HUES64 (cell line): ENCODE measurements around the gene SCYL1.
"Not testable (repeated sequence)": the region's sequence is repeated elsewhere in the genome, so short reads cannot be mapped to it uniquely, and the experiment has no call there.

Experiments used
- H3K27ac ChIP-seq: 2 replicates; pipeline ENCODE4 v1.7.0; 2013; ENCODE audit warnings: low read depth, low read length, inconsistent platforms
- H3K27me3 ChIP-seq: 2 replicates; pipeline ENCODE4 v1.6.1; 2013; ENCODE audit warnings: mild to moderate bottlenecking, low read length; ENCODE audit not compliant: insufficient read depth
- H3K36me3 ChIP-seq: 2 replicates; pipeline ENCODE4 v1.6.1; 2013; ENCODE audit warnings: mild to moderate bottlenecking, low read length; ENCODE audit not compliant: insufficient read depth
- H3K4me1 ChIP-seq: 2 replicates; pipeline ENCODE4 v1.6.1; 2013; ENCODE audit warnings: mild to moderate bottlenecking, low read length, moderate library complexity; ENCODE audit not compliant: insufficient read depth
- H3K4me3 ChIP-seq: 2 replicates; pipeline ENCODE4 v1.5.1; 2013; ENCODE audit warnings: mild to moderate bottlenecking, low read length, moderate library complexity
- H3K9ac ChIP-seq: 2 replicates; pipeline ENCODE4 v1.6.1; 2013; ENCODE audit warnings: mild to moderate bottlenecking, low read depth, low read length
- H3K9me3 ChIP-seq: 2 replicates; pipeline ENCODE4 v1.6.1; 2013; ENCODE audit warnings: low read depth, low read length; ENCODE audit not compliant: insufficient read depth
- WGBS: fragments of 150-250, 120-280 bp; methylation state at CpG from one replicate; pipeline ENCODE4 v1.1.7; 2013; ENCODE audit warnings: missing lambda C conversion rate; 5-methylcytosine and 5-hydroxymethylcytosine counted together

The SCYL1 gene

DNA sequence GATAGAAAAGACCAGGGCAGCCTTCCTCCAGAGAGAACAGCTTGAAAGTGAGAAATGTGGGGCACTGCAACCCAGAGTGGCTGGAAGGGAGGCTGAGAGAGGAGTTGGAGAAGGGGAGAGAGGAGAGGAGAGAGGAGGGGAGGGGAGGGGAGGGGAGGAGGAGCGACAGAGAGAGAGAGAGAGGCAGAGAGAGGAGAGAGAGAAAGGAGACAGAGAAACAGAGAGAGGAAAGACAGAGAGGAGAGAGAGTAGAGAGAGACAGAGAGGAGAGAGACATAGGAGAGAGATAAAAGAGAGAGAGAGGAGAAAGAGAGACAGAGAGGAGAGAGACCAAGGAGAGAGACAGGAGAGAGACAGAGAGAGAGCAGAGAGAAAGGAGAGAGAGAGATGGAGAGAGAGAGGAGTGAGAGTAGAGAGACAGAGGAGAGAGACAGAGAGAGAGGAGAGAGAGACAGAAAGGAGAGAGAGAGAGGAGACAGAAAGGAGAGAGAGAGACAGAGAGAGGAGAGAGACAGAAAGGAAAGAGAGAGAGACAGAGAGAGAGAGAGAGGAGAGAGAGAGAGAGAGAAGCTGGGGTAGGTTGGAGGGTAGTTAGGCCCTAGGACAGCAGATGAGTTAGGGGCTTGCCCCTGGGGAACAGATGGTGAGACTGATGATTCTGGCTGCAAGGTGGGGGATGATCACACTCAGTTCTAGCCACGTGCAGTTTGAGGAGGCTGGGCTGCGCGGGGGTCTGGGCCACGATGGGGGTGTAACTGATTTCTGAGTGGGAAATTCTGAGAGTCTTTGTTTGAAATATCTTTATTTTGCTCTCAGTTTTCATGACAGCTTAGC lies 8.5 kb upstream of the SCYL1 start:
- Histone ChIP-seq H3K4me1 (no peaks in the 10 kb centered on the region), H3K36me3 (no peaks in the 10 kb centered on the region), H3K9ac (no peak overlapping the region), H3K27ac (no peak overlapping the region), H3K4me3 (no peak overlapping the region), H3K9me3 (no peaks in the 10 kb centered on the region), H3K27me3 (no peaks in the 10 kb centered on the region)
- WGBS = 69% methylated on average over 5 of the region's 5 CpGs

DNA sequence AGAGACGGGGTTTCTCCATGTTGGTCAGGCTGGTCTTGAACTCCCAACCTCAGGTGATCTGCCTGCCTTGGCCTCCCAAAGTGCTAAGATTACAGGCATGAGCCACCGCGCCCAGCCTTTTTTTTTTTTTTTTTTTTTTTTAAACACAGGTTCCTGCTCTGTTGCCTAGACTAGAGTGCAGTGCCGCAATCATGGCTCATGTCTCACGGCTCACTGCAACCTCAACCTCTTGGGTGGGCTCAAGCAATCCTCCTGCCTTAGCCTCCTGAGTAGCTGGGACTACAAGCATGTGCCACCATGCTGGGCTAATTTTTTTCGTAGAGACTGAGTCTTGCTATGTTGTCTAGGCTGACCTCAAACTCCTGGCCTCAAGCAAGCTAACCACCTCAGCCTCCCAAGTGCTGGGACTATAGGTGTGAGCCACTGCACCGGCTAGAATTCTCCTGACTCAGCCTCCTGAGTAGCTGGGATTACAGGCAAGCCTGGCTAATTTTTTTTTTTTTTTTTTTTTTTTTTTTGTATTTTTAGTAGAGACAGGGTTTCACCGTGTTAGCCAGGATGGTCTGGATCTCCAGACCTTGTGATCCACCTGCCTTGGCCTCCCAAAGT lies 5.8 kb upstream of the SCYL1 start:
- H3K4me1 ChIP-seq, H3K9me3 ChIP-seq, H3K4me3 ChIP-seq, H3K36me3 ChIP-seq, H3K27ac ChIP-seq, H3K27me3 ChIP-seq, H3K9ac ChIP-seq: not testable (repeated sequence)
- WGBS = 88% methylated on average over 8 of the region's 8 CpGs

DNA sequence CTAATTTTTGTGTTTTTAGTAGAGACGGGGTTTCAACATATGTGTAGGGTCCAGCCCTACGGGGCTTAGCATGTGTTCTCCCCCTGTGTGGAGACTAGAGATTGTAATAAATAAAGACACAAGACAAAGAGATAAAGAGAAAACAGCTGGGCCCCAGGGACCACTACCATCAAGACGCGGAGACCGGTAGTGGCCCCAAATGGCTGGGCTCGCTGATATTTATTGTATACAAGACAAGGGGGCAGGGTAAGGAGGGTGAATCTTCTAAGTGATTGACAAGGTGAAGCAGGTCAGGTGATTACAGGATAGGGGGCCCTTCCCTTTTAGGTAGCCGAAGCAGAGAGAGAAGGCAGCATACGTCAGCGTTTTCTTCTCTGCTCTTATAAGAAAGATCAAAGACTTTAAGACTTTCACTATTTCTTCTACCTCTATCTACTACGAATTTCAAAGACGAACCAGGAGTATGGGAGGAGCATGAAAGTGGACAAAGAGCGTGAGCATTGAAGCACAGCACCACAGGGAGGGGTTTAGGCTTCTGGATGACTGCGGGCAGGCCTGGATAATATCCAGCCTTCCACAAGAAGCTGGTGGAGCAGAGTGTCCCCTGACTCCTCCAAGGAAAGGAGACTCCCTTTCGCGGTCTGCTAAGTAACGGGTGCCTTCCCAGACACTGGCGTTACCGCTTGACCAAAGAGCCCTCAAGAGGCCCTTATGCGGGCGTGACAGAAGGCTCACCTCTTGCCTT lies 2.9 kb upstream of the SCYL1 start:
- H3K4me1 ChIP-seq, H3K27ac ChIP-seq, H3K9ac ChIP-seq, H3K36me3 ChIP-seq, H3K4me3 ChIP-seq, H3K27me3 ChIP-seq, H3K9me3 ChIP-seq: not testable (repeated sequence)
- 79% methylated on average over 18 of the region's 20 CpGs for WGBS

DNA sequence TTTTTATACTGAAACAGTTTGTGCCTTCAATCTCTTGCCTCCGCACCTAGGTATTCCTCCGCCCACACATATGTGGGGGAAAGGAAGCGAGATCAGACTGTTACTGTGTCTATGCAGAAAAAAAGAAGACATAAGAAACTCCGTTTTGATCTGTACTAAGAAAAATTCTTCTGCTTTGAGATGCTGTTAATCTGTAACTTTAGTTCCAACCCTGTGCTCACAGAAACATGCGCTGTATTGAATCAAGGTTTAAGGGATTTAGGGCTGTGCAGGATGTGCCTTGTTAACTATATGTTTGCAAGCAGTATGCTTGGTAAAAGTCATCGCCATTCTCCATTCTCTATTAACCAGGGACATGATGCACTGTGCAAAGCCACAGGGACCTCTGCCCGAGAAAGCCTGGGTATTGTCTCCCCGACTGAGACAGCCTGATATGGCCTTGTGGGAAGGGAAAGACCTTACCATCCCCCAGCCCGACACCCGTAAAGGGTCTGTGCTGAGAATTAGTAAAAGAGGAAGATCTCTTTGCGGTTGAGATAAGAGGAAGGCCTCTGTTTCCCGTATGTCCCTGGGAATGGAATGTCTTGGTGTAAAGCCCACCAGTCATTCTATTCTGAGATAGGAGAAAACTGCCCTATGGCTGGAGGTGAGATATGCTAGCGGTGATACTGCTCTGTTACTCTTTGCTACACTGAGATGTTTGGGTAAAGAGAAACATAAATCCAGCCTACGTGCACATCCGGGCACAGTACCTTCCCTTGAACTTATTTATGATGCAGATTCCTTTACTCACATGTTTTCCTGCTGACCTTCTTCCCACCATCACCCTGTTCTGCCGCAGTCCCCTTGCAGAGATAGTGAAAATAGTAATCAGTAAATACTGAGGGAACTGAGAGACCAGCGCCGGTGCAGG lies 1.9 kb upstream of the SCYL1 start:
- H3K27ac ChIP-seq, H3K4me3 ChIP-seq, H3K9ac ChIP-seq, H3K4me1 ChIP-seq, H3K27me3 ChIP-seq, H3K9me3 ChIP-seq: not testable (repeated sequence)
- WGBS = 81% methylated on average over 17 of the region's 18 CpGs
- peaks cover 14% of the 10 kb centered on the region for H3K36me3 ChIP-seq

DNA sequence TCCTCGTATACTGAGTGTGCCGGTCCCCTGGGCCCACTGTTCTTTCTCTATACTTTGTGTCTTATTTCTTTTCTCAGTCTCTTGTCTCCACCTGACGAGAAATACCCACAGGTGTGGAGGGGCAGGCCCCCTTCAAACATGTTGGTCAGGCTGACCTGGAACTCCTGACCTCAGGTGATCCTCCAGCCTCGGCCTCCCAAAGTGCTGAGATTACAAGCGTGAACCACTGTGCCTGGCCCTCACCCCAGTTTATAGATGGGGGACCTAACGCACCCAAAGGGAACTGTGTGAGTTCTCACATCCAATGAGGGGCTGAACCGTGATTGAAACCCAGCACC lies 1.3 kb upstream of the SCYL1 start:
- peaks cover 14% of the 10 kb centered on the region for H3K36me3 ChIP-seq
- not testable (repeated sequence) for H3K27me3 ChIP-seq, H3K4me3 ChIP-seq, H3K9ac ChIP-seq, H3K9me3 ChIP-seq, H3K27ac ChIP-seq, H3K4me1 ChIP-seq
- WGBS = 96% methylated on average over 7 of the region's 7 CpGs

DNA sequence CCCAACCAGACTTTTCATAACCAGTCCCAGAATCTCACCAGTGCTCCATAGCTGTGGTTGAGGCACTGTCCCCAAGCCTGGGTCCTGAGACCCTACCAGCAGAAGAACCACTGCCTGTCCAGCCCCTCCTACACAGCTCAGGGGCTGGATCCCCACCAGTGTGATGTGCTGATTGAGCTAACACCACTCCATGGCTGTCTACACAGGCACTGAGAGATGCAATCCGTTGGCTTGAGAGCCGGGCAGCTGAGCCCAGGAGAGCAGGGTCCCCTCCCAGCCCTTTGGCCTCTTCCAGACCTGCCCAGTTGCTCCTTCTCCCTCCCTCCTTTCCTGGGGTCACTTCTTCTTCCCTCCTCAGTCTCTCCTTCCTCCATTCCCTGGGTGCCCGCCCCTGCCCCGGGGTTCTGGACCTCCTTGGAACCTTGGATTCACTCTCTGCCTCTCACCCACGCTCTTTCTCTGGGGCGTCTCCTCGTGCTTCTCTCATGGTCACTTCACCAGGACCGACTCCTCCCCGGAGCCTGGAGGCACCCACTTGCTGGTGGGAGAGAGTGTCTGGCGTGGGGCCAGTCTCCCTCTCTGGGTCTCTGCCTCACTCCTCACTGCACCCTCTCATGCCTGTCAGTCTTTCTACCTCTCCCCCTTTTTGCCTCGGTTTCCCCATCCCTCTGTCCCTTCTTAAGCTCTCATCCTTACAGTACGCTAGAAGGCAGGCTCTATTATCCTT lies 706 bp upstream of the SCYL1 start:
- H3K27me3 ChIP-seq = peaks cover 4% of the 10 kb centered on the region; the same call in 1 of the 2 replicates
- peaks cover 14% of the 10 kb centered on the region for H3K36me3 ChIP-seq
- WGBS = 68% methylated on average over 12 of the region's 12 CpGs
- H3K9ac ChIP-seq = no peak overlapping the region
- peak overlapping the region; percentile 46 for H3K4me3 ChIP-seq
- H3K4me1 ChIP-seq = peaks cover 8% of the 10 kb centered on the region; the same call in 1 of the 2 replicates
- no peak overlapping the region for H3K27ac ChIP-seq
- H3K9me3 ChIP-seq = no peaks in the 10 kb centered on the region

DNA sequence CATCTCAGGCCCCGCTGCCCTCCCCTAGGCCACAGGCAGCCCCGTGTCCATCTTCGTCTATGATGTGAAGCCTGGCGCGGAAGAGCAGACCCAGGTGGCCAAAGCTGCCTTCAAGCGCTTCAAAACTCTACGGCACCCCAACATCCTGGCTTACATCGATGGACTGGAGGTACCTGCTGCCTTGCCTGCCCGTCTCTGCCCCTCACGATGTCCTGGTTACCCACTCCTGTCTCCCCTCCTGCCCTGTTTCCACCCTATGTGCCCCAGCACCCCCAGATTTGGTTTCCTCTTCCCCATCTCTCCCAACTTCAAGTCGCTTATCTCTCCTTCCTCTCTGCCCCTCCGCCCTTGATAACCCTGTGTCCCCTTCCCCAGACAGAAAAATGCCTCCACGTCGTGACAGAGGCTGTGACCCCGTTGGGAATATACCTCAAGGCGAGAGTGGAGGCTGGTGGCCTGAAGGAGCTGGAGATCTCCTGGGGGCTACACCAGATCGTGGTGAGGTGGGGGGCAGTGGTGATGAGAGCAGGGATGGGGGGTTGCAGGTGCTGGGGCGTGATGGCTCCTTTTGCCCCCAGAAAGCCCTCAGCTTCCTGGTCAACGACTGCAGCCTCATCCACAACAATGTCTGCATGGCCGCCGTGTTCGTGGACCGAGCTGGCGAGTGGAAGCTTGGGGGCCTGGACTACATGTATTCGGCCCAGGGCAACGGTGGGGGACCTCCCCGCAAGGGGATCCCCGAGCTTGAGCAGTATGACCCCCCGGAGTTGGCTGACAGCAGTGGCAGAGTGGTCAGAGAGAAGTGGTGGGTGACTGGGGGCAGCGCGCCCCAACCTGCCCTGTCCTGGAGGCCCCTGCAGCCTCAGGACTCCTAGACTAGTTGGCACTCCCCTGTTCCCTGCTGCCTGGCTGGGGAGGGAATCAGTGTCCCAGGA lies 930 bp downstream of the SCYL1 start:
- H3K4me1 ChIP-seq = peaks cover 8% of the 10 kb centered on the region; the same call in 1 of the 2 replicates
- peaks cover 16% of the 10 kb centered on the region for H3K36me3 ChIP-seq
- peak overlapping the region; percentile 89 for H3K9ac ChIP-seq
- H3K27me3 ChIP-seq = peaks cover 4% of the 10 kb centered on the region; the same call in 1 of the 2 replicates
- peak overlapping the region; percentile 59 for H3K4me3 ChIP-seq
- H3K27ac ChIP-seq = no peak overlapping the region
- no peaks in the 10 kb centered on the region for H3K9me3 ChIP-seq
- WGBS = 68% methylated on average over 31 of the region's 31 CpGs

DNA sequence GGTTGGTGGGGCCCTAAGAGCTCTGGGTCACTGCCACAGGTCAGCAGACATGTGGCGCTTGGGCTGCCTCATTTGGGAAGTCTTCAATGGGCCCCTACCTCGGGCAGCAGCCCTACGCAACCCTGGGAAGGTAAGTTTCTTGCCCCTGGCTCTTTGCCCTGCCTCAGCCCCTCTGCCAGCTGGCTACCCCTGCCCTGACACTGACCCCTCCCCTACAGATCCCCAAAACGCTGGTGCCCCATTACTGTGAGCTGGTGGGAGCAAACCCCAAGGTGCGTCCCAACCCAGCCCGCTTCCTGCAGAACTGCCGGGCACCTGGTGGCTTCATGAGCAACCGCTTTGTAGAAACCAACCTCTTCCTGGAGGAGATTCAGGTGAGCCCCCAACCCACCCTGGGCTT lies 1.9 kb downstream of the SCYL1 start:
- 93% methylated on average over 8 of the region's 8 CpGs for WGBS
- H3K27me3 ChIP-seq = peaks cover 4% of the 10 kb centered on the region; the same call in 1 of the 2 replicates
- no peak overlapping the region for H3K27ac ChIP-seq
- H3K4me1 ChIP-seq = peaks cover 8% of the 10 kb centered on the region; the same call in 1 of the 2 replicates
- H3K36me3 ChIP-seq = peaks cover 25% of the 10 kb centered on the region
- no peak overlapping the region for H3K4me3 ChIP-seq
- H3K9ac ChIP-seq = no peak overlapping the region
- no peaks in the 10 kb centered on the region for H3K9me3 ChIP-seq

DNA sequence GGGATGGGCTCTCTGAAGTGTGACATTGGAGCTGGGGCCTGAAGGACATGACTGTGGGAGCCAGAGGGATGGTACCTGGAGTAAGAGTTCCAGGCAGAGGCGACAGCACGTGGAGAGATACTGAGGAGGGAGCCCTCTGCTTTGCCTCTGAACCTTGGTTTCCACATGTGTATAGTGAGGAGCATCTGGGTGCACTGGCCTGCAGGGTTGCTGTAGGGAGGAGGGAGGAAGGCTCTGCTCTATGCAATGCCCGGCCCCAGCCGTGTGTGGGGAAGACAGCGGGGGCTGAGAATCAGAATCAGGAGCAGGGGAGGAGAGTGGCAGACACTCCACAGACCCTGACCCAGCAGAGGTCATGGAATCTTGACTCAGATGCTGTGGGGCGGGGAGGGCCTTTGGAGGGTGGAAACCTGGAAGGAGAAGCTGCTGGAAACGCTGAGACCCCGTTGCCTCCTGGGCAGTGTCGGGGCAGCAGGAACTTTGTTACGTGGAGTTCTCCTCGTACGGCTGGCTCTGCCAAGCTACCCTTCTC lies 4.0 kb downstream of the SCYL1 start:
- WGBS = 95% methylated on average over 12 of the region's 12 CpGs

More for the DNA sequence above, 4.0 kb downstream of the SCYL1 start:
- Histone ChIP-seq H3K9ac (no peak overlapping the region), H3K36me3 (peaks cover 34% of the 10 kb centered on the region), H3K4me3 (no peak overlapping the region), H3K9me3 (no peaks in the 10 kb centered on the region), H3K27me3 (peaks cover 2% of the 10 kb centered on the region; the same call in 1 of the 2 replicates), H3K27ac (no peak overlapping the region), H3K4me1 (0 out of 2 replicates have a peak, but pooled peaks cover 4% of the 10 kb centered on the region)
